HUES48 (cell line): ENCODE measurements around the gene PANK3.

Source experiments
- H3K27ac ChIP-seq: one replicate; pipeline ENCODE4 v1.7.0; 2013; ENCODE audit warnings: low read depth, low read length, inconsistent platforms
- H3K27me3 ChIP-seq: 2 replicates; pipeline ENCODE4 v1.6.1; 2013; ENCODE audit warnings: mild to moderate bottlenecking, low read length; ENCODE audit not compliant: control insufficient read depth, insufficient read depth
- H3K36me3 ChIP-seq: 2 replicates; pipeline ENCODE4 v1.6.1; 2013; ENCODE audit warnings: low read length; ENCODE audit not compliant: control insufficient read depth, insufficient read depth
- H3K4me1 ChIP-seq: 2 replicates; pipeline ENCODE4 v1.6.1; 2013; ENCODE audit warnings: mild to moderate bottlenecking, low read length; ENCODE audit not compliant: control insufficient read depth, insufficient read depth
- H3K4me3 ChIP-seq: 2 replicates; pipeline ENCODE4 v1.5.1; 2013; ENCODE audit warnings: mild to moderate bottlenecking, low read depth, low read length
- H3K9ac ChIP-seq: 2 replicates; pipeline ENCODE4 v1.6.1; 2013; ENCODE audit warnings: mild to moderate bottlenecking, low read depth, low read length, moderate library complexity
- H3K9me3 ChIP-seq: 2 replicates; pipeline ENCODE4 v1.6.1; 2013; ENCODE audit warnings: low read length; ENCODE audit not compliant: control insufficient read depth, insufficient read depth

PANK3 gene

DNA sequence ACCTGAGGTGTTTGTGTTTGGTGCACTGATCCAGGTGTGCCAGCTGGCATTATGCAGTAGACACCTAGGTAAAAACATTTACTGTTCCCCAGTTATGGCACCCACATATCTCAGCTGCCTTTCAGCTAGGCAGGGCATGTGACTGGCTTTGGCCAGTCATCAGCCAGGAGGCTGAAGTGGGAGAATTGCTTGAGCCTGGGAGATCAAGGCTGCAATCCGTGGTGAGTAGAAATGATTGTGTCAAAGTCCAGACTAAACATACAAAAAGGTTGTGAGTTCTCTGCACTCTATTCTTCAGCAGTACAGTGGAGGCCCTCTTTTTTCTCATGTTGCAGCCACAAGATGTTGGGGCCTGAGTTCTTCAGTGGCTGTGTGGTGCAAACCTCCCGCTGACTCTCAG is 53.3 kb downstream of the PANK3 start:
- Histone ChIP-seq H3K4me3 (no peak overlapping the region), H3K27me3 (peaks cover 24% of the 10 kb centered on the region), H3K9ac (no peak overlapping the region), H3K9me3 (no peaks in the 10 kb centered on the region), H3K36me3 (no peaks in the 10 kb centered on the region), H3K4me1 (peaks cover 5% of the 10 kb centered on the region), H3K27ac (no peak overlapping the region)

DNA sequence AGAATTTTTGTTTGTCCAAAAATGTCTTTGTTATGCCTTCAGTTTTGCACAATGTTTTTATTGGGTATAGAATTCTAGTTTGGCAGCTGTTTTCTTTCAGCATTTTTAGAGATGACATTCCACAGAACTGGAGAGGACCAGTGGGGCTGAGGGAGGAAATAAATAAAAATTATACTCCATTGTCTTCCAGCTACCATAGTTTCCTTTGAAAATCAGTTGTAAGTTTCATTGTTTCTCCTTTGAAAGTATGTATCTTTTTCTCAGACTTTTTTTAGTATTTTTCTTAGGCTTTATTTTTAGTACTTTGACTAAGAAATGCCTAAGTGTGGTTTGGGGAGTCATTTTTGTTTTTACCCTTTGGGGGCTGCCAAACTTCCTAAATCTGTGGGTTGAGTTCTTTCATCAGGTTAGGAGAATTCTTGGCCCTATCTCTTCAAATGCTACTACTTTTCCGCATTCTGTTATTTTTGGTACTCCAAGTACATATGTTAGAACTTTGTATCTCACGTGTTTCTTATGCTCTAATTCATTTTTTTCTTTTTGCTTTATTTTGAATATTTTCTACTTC is 65.2 kb downstream of the PANK3 start:
- H3K9ac ChIP-seq: no peak overlapping the region
- no peak overlapping the region for H3K4me3 ChIP-seq
- H3K36me3 ChIP-seq: peaks cover 99% of the 10 kb centered on the region
- H3K27me3 ChIP-seq: no peaks in the 10 kb centered on the region
- H3K27ac ChIP-seq: no peak overlapping the region
- H3K4me1 ChIP-seq: no peaks in the 10 kb centered on the region
- no peaks in the 10 kb centered on the region for H3K9me3 ChIP-seq

GRCh38 chr5:168502563-168503237 is 76.5 kb downstream of the PANK3 start:
- Histone ChIP-seq H3K27me3 (no peaks in the 10 kb centered on the region), H3K9me3 (no peaks in the 10 kb centered on the region), H3K36me3 (peaks cover 93% of the 10 kb centered on the region), H3K4me3 (no peak overlapping the region), H3K27ac (no peak overlapping the region), H3K4me1 (no peaks in the 10 kb centered on the region), H3K9ac (no peak overlapping the region)
